ENCODE measurements around the gene LSR. TPM values are rescaled to one million over a fixed set of nuclear protein-coding genes. Genes with fewer than 3 reads are reported as not detected.

Gene LSR
- polyA plus RNA-seq, 1 donor from 2014 or later, result not detected

- H3K27ac ChIP-seq (ENCODE audit: low read length), result no peak overlapping the region
- H3K27me3 ChIP-seq (ENCODE audit: insufficient read depth, low read depth, low read length), result no peaks in the 10 kb centered on the region
- H4K20me1 ChIP-seq (ENCODE audit: insufficient read depth), result no peaks in the 10 kb centered on the region
- H2AFZ ChIP-seq (ENCODE audit: low read depth, low read length), result no peak overlapping the region
- H3K9ac ChIP-seq (ENCODE audit: low read length), result no peak overlapping the region
- H3K79me2 ChIP-seq (replicated peaks; ENCODE audit: insufficient read depth, low read length), result no peaks in the 10 kb centered on the region
- TF ChIP-seq, protein P1, sequence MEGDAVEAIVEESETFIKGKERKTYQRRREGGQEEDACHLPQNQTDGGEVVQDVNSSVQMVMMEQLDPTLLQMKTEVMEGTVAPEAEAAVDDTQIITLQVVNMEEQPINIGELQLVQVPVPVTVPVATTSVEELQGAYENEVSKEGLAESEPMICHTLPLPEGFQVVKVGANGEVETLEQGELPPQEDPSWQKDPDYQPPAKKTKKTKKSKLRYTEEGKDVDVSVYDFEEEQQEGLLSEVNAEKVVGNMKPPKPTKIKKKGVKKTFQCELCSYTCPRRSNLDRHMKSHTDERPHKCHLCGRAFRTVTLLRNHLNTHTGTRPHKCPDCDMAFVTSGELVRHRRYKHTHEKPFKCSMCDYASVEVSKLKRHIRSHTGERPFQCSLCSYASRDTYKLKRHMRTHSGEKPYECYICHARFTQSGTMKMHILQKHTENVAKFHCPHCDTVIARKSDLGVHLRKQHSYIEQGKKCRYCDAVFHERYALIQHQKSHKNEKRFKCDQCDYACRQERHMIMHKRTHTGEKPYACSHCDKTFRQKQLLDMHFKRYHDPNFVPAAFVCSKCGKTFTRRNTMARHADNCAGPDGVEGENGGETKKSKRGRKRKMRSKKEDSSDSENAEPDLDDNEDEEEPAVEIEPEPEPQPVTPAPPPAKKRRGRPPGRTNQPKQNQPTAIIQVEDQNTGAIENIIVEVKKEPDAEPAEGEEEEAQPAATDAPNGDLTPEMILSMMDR (IDR thresholded peaks at IDR 0.05; ENCODE audit: poor library complexity, severe bottlenecking), result no peak
- H3K9me3 ChIP-seq (ENCODE audit: low read length), result no peaks in the 10 kb centered on the region
- H3K4me2 ChIP-seq (ENCODE audit: low read length), result no peak overlapping the region
- H3K9me2 ChIP-seq (ENCODE audit: insufficient read depth, low read length), result no peaks in the 10 kb centered on the region
- H3F3A ChIP-seq (ENCODE audit: insufficient read depth, low read length, poor library complexity, severe bottlenecking), result no peaks in the 10 kb centered on the region
- no peaks in the 10 kb centered on the region for H3K36me3 ChIP-seq (ENCODE audit: insufficient read depth, low read length)
- no peak overlapping the region for H3K4me3 ChIP-seq (ENCODE audit: low read length)
Measured at GRCh38 chr19:35231956-35232645, 16.7 kb upstream of the LSR start.

DNA sequence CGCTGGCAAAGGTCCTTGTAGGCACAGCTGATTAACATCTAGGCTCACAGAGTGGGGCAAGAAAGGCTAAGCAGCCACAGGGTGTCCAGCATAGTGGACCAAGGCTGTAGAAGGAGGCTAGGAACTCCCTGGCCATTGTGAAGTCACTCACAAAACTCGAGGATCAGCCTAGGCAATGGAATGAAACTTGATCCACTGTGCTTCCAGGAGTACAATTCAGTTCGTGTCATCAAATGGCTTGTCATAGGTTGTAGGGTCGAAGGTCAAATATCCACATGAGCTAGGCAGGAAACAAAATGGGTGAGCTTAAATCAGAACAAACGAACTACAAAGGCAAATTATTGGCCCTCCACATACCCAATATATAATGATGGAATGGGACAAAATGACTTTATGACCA lies 15.9 kb upstream of the LSR start:
- Histone ChIP-seq H3K36me3 (ENCODE audit: insufficient read depth, low read length) (no peaks in the 10 kb centered on the region), H3K4me3 (ENCODE audit: low read length) (no peak overlapping the region), H3F3A (ENCODE audit: insufficient read depth, low read length, poor library complexity, severe bottlenecking) (no peaks in the 10 kb centered on the region), H3K27ac (ENCODE audit: low read length) (no peak overlapping the region), H3K79me2 (replicated peaks; ENCODE audit: insufficient read depth, low read length) (no peaks in the 10 kb centered on the region), H3K9me2 (ENCODE audit: insufficient read depth, low read length) (no peaks in the 10 kb centered on the region), H3K9ac (ENCODE audit: low read length) (no peak overlapping the region), H3K9me3 (ENCODE audit: low read length) (no peaks in the 10 kb centered on the region), H3K27me3 (ENCODE audit: insufficient read depth, low read depth, low read length) (no peaks in the 10 kb centered on the region), H4K20me1 (ENCODE audit: insufficient read depth) (no peaks in the 10 kb centered on the region), H3K4me2 (ENCODE audit: low read length) (no peak overlapping the region), H2AFZ (ENCODE audit: low read depth, low read length) (no peak overlapping the region)
- no peak for TF ChIP-seq POLR2AphosphoS5 (IDR thresholded peaks at IDR 0.05)
- no peak for TF ChIP-seq EP300 (conservative IDR thresholded peaks at IDR 0.05; ENCODE audit: poor library complexity, severe bottlenecking)
- TF ChIP-seq, protein P2, sequence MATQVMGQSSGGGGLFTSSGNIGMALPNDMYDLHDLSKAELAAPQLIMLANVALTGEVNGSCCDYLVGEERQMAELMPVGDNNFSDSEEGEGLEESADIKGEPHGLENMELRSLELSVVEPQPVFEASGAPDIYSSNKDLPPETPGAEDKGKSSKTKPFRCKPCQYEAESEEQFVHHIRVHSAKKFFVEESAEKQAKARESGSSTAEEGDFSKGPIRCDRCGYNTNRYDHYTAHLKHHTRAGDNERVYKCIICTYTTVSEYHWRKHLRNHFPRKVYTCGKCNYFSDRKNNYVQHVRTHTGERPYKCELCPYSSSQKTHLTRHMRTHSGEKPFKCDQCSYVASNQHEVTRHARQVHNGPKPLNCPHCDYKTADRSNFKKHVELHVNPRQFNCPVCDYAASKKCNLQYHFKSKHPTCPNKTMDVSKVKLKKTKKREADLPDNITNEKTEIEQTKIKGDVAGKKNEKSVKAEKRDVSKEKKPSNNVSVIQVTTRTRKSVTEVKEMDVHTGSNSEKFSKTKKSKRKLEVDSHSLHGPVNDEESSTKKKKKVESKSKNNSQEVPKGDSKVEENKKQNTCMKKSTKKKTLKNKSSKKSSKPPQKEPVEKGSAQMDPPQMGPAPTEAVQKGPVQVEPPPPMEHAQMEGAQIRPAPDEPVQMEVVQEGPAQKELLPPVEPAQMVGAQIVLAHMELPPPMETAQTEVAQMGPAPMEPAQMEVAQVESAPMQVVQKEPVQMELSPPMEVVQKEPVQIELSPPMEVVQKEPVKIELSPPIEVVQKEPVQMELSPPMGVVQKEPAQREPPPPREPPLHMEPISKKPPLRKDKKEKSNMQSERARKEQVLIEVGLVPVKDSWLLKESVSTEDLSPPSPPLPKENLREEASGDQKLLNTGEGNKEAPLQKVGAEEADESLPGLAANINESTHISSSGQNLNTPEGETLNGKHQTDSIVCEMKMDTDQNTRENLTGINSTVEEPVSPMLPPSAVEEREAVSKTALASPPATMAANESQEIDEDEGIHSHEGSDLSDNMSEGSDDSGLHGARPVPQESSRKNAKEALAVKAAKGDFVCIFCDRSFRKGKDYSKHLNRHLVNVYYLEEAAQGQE (IDR thresholded peaks at IDR 0.05; ENCODE audit: borderline replicate concordance), result no peak
- TF ChIP-seq, protein P1 (IDR thresholded peaks at IDR 0.05; ENCODE audit: poor library complexity, severe bottlenecking), result no peak
- no peak for TF ChIP-seq SMC3 (conservative IDR thresholded peaks at IDR 0.05; ENCODE audit: poor library complexity)
- no peak for TF ChIP-seq EZH2 (IDR thresholded peaks at IDR 0.05; ENCODE audit: borderline replicate concordance, insufficient read depth, low read length, poor library complexity, severe bottlenecking)
- TF ChIP-seq RAD21 (conservative IDR thresholded peaks at IDR 0.05), result no peak
- TF ChIP-seq TAF1 (IDR thresholded peaks at IDR 0.05; ENCODE audit: low read depth), result no peak
- TF ChIP-seq MXI1 (conservative IDR thresholded peaks at IDR 0.05; ENCODE audit: poor library complexity, severe bottlenecking), result no peak
